Endothelial cell of umbilical vein (primary cell): ENCODE results near the gene SGSM2. TPM values are rescaled to one million over a fixed set of nuclear protein-coding genes. Genes with fewer than 3 reads are reported as not detected.
A peak's percentile ranks its signal among the peaks of the same experiment; 100 is the strongest.

Experiments
- BruUV-seq: library from RNA; stranded (reverse); fragments of 400-500 nt; replicated peaks from 2 replicates; lab custom pipeline; 2021; lab: Mats Ljungman, UMichigan
- CTCF ChIA-PET: fragments of 300-600, 350-600 bp; sonication (Branson Sonifier 250); formaldehyde crosslinking; loops from one replicate; lab custom pipeline; 2021; ENCODE audit warnings: antibody characterized with exemption, inconsistent platforms; lab: Charles Lee
- POLR2A ChIA-PET: fragments of 300-600, 350-600 bp; sonication (Branson Sonifier 250); formaldehyde crosslinking; loops from one replicate; lab custom pipeline; 2021; ENCODE audit warnings: antibody characterized with exemption, inconsistent platforms; lab: Charles Lee
- DNase-seq: peaks from one replicate; pipeline ENCODE4 v3.0.0-alpha.2; 2011; ENCODE audit warnings: low read depth, low spot score
- FAIRE-seq: peaks from 2 replicates; lab custom pipeline; 2011; peaks lifted over from hg19 to GRCh38; lab: Jason Lieb, UNC
- H2AFZ ChIP-seq: 2 replicates; pipeline ENCODE4 v1.6.0; 2012; ENCODE audit warnings: low read depth, low read length, control low read depth, inconsistent platforms
- H3K27ac ChIP-seq: 2 replicates; pipeline ENCODE4 v1.5.1; 2011; ENCODE audit warnings: low read depth, mild to moderate bottlenecking, control low read depth, low read length, moderate library complexity; ENCODE audit not compliant: insufficient read depth
- H3K27me3 ChIP-seq, 2 experiments: 2 replicates each; pipeline versions ENCODE4 v1.6.0 to v1.6.1; 2011; ENCODE audit warnings: low read length in 2 of 2, mixed read lengths in 1 of 2; ENCODE audit not compliant: control insufficient read depth in 2 of 2, insufficient read depth in 2 of 2
- H3K36me3 ChIP-seq, 2 experiments: 2 replicates in 1 of 2; 3 replicates in 1 of 2; pipeline ENCODE4 v1.5.1; 2011; ENCODE audit warnings: low read length in 2 of 2, mild to moderate bottlenecking in 1 of 2, moderate library complexity in 1 of 2; ENCODE audit not compliant: control insufficient read depth in 2 of 2, insufficient read depth in 2 of 2; ENCODE audit errors: extremely low read depth in 1 of 2
- H3K4me1 ChIP-seq: 3 replicates; pipeline ENCODE4 v1.5.1; 2011; ENCODE audit warnings: mild to moderate bottlenecking, low read length; ENCODE audit not compliant: control insufficient read depth, insufficient read depth; ENCODE audit errors: extremely low read depth
- H3K4me2 ChIP-seq: 2 replicates; pipeline ENCODE4 v1.6.1; 2011; ENCODE audit warnings: low read length, control low read depth, mixed read lengths; ENCODE audit not compliant: insufficient read depth
- H3K4me3 ChIP-seq, 3 experiments: fragments of 200-600 bp in 1 of 3; sonication (generic), shearing (Covaris generic) in 1 of 3; replicated peaks in 1 of 3; 2 replicates each; pipeline ENCODE4 v1.5.1; 2011 to 2016; ENCODE audit warnings: control low read depth in 3 of 3, low read length in 3 of 3, mild to moderate bottlenecking in 2 of 3, inconsistent platforms in 1 of 3, low read depth in 1 of 3, moderate library complexity in 1 of 3; ENCODE audit not compliant: insufficient read depth in 1 of 3
- H3K79me2 ChIP-seq: 2 replicates; pipeline ENCODE4 v1.6.0; 2012; ENCODE audit warnings: low read length, inconsistent platforms; ENCODE audit not compliant: control insufficient read depth, insufficient read depth
- H3K9ac ChIP-seq: replicated peaks from 2 replicates; pipeline ENCODE3; 2011; ENCODE audit warnings: low read length, control low read depth; ENCODE audit not compliant: insufficient read depth; ENCODE audit errors: extremely low read depth
- H3K9me1 ChIP-seq: replicated peaks from 3 replicates; pipeline ENCODE4 v1.6.0; 2011; ENCODE audit warnings: mild to moderate bottlenecking, low read length; ENCODE audit not compliant: control insufficient read depth, insufficient read depth; ENCODE audit errors: extremely low read depth
- H3K9me3 ChIP-seq: replicated peaks from 2 replicates; pipeline ENCODE4 v1.5.1; 2012; ENCODE audit warnings: low read length, inconsistent platforms; ENCODE audit not compliant: control insufficient read depth, insufficient read depth
- H4K20me1 ChIP-seq: replicated peaks from 2 replicates; pipeline ENCODE3; 2011; ENCODE audit warnings: mild to moderate bottlenecking, low read length; ENCODE audit not compliant: control insufficient read depth, insufficient read depth; ENCODE audit errors: extremely low read depth
- MYC ChIP-seq: IDR thresholded peaks from one replicate; pipeline ENCODE4 v1.6.1; 2011; ENCODE audit warnings: mild to moderate bottlenecking, low read depth, low read length
- POLR2A ChIP-seq: IDR thresholded peaks from 2 replicates; pipeline ENCODE4 v1.6.1; 2012; ENCODE audit warnings: low read depth, mild to moderate bottlenecking, control low read depth, low read length
- POLR2AphosphoS5 ChIP-seq: IDR thresholded peaks from 2 replicates; pipeline ENCODE4 v1.6.1; 2012; ENCODE audit warnings: low read depth, mild to moderate bottlenecking, control low read depth, low read length, moderate library complexity; ENCODE audit not compliant: insufficient read depth
- dilution Hi-C: fragments of 300-500 bp; cut with MboI; formaldehyde crosslinking; loops from one replicate; pipeline ENCODE4 v1.15.0; 2019; ENCODE audit warnings: low sequenced_read_pairs; ENCODE audit not compliant: extremely low pct_ligation_motif_present
- intact Hi-C: fragments of 100-400 bp; cut with micrococcal nuclease; formaldehyde crosslinking; loops from one replicate; pipeline ENCODE4 v1.10.0; 2022
- polyA plus RNA-seq, 4 experiments: library from polyadenylated mRNA; depleted of rRNA in 3 of 4; stranded (reverse) in 3 of 4; unstranded in 1 of 4; fragments of >200 nt; gene quantifications; 2 replicates each; pipeline versions ENCODE4 v1.2.1 to v1.2.3, GENCODE V29; 2011 to 2012; ENCODE audit warnings: missing spikeins in 1 of 4
- total RNA-seq: library from RNA; stranded (reverse); gene quantifications from 2 replicates; pipeline ENCODE4 v1.2.3, GENCODE V29; 2021
- TF ChIP-seq, protein P1 (sequence below), 2 donors: IDR thresholded peaks; 1 replicate in 1 of 2; 2 replicates in 1 of 2; pipeline ENCODE4 v1.5.1; 2011; ENCODE audit warnings: low read length in 2 of 2, mild to moderate bottlenecking in 2 of 2, moderate library complexity in 2 of 2, control low read depth in 1 of 2, inconsistent platforms in 1 of 2, low read depth in 1 of 2; ENCODE audit not compliant: insufficient read depth in 1 of 2; ENCODE audit errors: extremely low read depth in 1 of 2

SGSM2 gene
- total and polyA plus RNA-seq, 2 donors (not counting 3 experiments of a cell fraction or from before 2014, with no cell fraction given): 61.6 to 94.5 TPM

DNA sequence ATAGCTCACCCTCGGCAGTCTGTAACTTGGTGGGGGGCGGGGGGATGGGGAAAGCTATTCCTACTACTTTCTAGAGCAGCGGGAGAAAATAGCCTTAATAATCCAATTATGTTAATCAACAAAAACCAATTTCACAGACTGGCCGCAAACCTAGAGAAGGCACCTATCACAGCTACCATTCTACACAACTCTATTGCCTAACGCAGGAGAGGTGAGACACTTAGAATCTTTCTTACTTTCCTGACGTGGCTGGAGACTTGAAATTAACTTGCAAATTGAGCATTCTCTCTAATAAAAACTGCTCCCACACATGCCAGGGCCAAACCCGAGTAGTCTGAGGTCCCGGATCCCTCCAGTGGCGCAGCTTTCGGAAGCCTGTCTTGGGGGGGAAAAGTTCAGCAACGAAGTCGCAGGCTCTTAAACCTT lies 34.5 kb upstream of the SGSM2 start:
- no peak for TF ChIP-seq POLR2AphosphoS5
- H3K4me3 ChIP-seq: peak overlapping the region; percentile 70 to 99 (median 98)
- DNase-seq: no peak
- no peaks in the 10 kb centered on the region for H4K20me1 ChIP-seq
- no peaks in the 10 kb centered on the region for H3K9me1 ChIP-seq
- peak overlapping the region; percentile 99 for H3K4me2 ChIP-seq
- FAIRE-seq: no peak
- H3K4me1 ChIP-seq: peaks cover 7% of the 10 kb centered on the region
- no peaks in the 10 kb centered on the region for H3K27me3 ChIP-seq
- intact Hi-C loops: loop anchor here (1.0 to 2.0 kb wide), 2 partner anchors 34 to 50 kb away; partner anchors contain the start of gene TSR1
- peaks cover 26% of the 10 kb centered on the region for H3K79me2 ChIP-seq
- dilution Hi-C loops: no loop called here
- no peaks in the 10 kb centered on the region for H3K9me3 ChIP-seq
- peak overlapping the region; percentile 69 for H3K27ac ChIP-seq
- POLR2A ChIA-PET: interaction anchor here (0.6 to 1.1 kb wide), 2 partner anchors 17 to 28 kb away, joined by 3 read pairs; no protein-coding TSS in a partner anchor
- CTCF ChIA-PET: interaction anchor here (1.2 to 1.6 kb wide), 3 partner anchors 50 to 113 kb away, joined by 4 to 7 read pairs (median 5); no protein-coding TSS in a partner anchor
- peaks cover 0 to 10% of the 10 kb centered on the region in 2 experiments for H3K36me3 ChIP-seq
- BruUV-seq: TSS peak; percentile 31
- peak overlapping the region; percentile 95 for H3K9ac ChIP-seq
- peak overlapping the region; percentile 85 for H2AFZ ChIP-seq

DNA sequence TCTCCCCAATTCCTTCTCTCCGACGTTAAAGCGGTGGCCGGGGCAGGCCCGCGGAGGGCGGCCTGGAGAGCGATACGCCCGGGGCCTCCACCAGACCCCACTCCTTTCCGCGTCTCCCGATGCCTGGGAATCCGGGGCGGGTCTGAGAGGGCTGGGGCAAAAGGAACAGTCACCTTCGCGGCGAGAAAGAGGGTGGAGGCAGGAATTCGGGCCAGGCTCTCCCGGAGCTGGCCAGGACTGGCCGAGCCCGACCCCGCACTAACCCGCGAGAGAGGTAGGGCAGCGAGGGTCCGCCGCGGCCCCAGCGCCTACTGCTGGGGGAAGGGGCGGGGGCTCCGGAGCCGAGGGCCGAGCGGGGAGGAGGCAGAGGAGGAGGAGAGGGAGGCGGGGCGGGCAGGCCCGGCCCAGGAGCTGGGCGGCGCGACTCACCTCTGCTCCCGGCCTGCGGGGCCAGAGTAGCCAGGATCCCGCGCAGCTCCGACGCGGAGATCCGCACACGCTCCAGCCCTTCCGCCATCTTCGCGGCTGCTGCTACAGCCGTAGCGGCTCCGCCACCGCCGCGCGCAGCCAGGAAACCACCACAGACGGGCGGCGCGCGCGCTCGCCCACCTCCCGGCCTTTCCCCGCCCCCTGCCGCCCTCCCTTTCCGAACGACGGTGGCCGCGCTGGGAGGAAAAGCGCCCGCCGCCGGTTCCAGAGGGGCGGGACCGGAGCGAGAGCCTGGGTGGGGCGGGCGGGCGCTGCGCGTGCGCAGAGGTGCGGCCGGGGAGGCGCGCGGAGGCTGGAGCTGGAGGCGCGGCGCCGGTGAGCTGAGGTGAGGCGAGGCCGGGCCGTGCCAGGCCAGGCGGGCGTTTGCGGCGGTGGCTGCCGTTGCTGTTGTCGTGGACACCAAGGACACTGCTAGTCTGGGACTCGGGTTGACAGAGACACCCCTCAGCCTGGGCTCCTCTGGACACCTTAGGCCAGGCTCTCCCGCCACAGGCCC lies 33.8 kb upstream of the SGSM2 start, which contains the start of the genes SMG6 and SRR:
Gene SMG6 (minus strand): TSS at position 582 of the 985 bp plus-strand sequence. CDS start 65 bp downstream, at position 517.
Gene SRR (plus strand): TSS at position 747 of the 985 bp plus-strand sequence. CDS start 11,611 bp downstream, outside the sequence.
- peaks cover 0 to 10% of the 10 kb centered on the region in 2 experiments for H3K36me3 ChIP-seq
- peak within 1 kb of the TSS; percentile 99 for H3K4me2 ChIP-seq
- TF ChIP-seq MYC (no peak), POLR2A (peak; percentile 83), POLR2AphosphoS5 (peak; percentile 85)
- TF ChIP-seq, protein P1, sequence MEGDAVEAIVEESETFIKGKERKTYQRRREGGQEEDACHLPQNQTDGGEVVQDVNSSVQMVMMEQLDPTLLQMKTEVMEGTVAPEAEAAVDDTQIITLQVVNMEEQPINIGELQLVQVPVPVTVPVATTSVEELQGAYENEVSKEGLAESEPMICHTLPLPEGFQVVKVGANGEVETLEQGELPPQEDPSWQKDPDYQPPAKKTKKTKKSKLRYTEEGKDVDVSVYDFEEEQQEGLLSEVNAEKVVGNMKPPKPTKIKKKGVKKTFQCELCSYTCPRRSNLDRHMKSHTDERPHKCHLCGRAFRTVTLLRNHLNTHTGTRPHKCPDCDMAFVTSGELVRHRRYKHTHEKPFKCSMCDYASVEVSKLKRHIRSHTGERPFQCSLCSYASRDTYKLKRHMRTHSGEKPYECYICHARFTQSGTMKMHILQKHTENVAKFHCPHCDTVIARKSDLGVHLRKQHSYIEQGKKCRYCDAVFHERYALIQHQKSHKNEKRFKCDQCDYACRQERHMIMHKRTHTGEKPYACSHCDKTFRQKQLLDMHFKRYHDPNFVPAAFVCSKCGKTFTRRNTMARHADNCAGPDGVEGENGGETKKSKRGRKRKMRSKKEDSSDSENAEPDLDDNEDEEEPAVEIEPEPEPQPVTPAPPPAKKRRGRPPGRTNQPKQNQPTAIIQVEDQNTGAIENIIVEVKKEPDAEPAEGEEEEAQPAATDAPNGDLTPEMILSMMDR (IDR thresholded peaks at IDR 0.05; ENCODE audit: extremely low read depth in 1 of 2, insufficient read depth in 1 of 2, low read depth in 1 of 2, low read length in 2 of 2): no peak
- dilution Hi-C loops: no loop called here
- peak; percentile 88 for DNase-seq
- CTCF ChIA-PET: interaction anchor here (0.5 to 1.6 kb wide), 4 partner anchors 12 to 113 kb away, joined by 3 to 7 read pairs (median 4); no protein-coding TSS in a partner anchor
- H3K9me3 ChIP-seq: no peaks in the 10 kb centered on the region
- no peaks in the 10 kb centered on the region for H4K20me1 ChIP-seq
- intact Hi-C loops: loop anchor here (1.0 to 2.0 kb wide), 2 partner anchors 33 to 49 kb away; partner anchors contain the start of gene TSR1
- no peaks in the 10 kb centered on the region for H3K9me1 ChIP-seq
- peak within 1 kb of the TSS; percentile 95 for H3K9ac ChIP-seq
- no peaks in the 10 kb centered on the region for H3K27me3 ChIP-seq
- peak within 1 kb of the TSS; percentile 69 for H3K27ac ChIP-seq
- POLR2A ChIA-PET: interaction anchor here (0.6 to 1.1 kb wide), 4 partner anchors 8 to 266 kb away, joined by 3 read pairs; no protein-coding TSS in a partner anchor
- peak within 1 kb of the TSS; percentile 70 to 99 (median 98) for H3K4me3 ChIP-seq
- peaks cover 26% of the 10 kb centered on the region for H3K79me2 ChIP-seq
- peak; percentile 84 for FAIRE-seq
- no TSS peak for BruUV-seq
- peak within 1 kb of the TSS; percentile 85 for H2AFZ ChIP-seq
- peaks cover 7% of the 10 kb centered on the region for H3K4me1 ChIP-seq
